Glutamatergic neuron (in vitro differentiated cells): ENCODE measurements around the gene CDC37. TPM values are rescaled to one million over a fixed set of nuclear protein-coding genes. Genes with fewer than 3 reads are reported as not detected.
"Not testable (repeated sequence)": the region's sequence is repeated elsewhere in the genome, so short reads cannot be mapped to it uniquely, and the experiment has no call there.

ENCODE experiments used
- DNase-seq: peaks from one replicate; pipeline ENCODE4 v3.0.0; 2022
- H3K27ac Mint-ChIP-seq: one replicate; pipeline ENCODE4 v1.8.0; 2020; ENCODE audit warnings: mild to moderate bottlenecking, mixed read lengths, inconsistent platforms; ENCODE audit not compliant: unreplicated experiment
- H3K27me3 Mint-ChIP-seq: one replicate; pipeline ENCODE4 v1.8.0; 2020; ENCODE audit warnings: mild to moderate bottlenecking, moderate library complexity, mixed read lengths, inconsistent platforms; ENCODE audit not compliant: unreplicated experiment
- H3K36me3 Mint-ChIP-seq: one replicate; pipeline ENCODE4 v1.8.0; 2020; ENCODE audit warnings: mild to moderate bottlenecking, mixed read lengths, inconsistent platforms; ENCODE audit not compliant: unreplicated experiment
- H3K4me1 Mint-ChIP-seq: one replicate; pipeline ENCODE4 v1.8.0; 2020; ENCODE audit warnings: mild to moderate bottlenecking, low read depth, mixed read lengths, inconsistent platforms; ENCODE audit not compliant: unreplicated experiment
- H3K4me3 Mint-ChIP-seq: one replicate; pipeline ENCODE4 v1.8.0; 2020; ENCODE audit warnings: mild to moderate bottlenecking, mixed read lengths, inconsistent platforms; ENCODE audit not compliant: unreplicated experiment
- H3K9me3 Mint-ChIP-seq: one replicate; pipeline ENCODE4 v1.8.0; 2020; ENCODE audit warnings: mild to moderate bottlenecking, moderate library complexity, mixed read lengths, inconsistent platforms; ENCODE audit not compliant: unreplicated experiment
- total RNA-seq: library from RNA; stranded (reverse); fragmentation: NEBNext Ultra II Directional; extraction: Animal tissue kit (Norgen Biotek cat#: 25700); gene quantifications from one replicate; pipeline ENCODE4 v1.2.1, GENCODE V29; 2021; ENCODE audit not compliant: unreplicated experiment
- TF ChIP-seq, protein P1 (sequence below): fragments of 200-600 bp; sonication (generic); IDR thresholded peaks from one replicate; pipeline ENCODE4 v1.5.0; 2021; ENCODE audit not compliant: partially characterized antibody, unreplicated experiment

CDC37 gene
- total RNA-seq, 1 donor from 2014 or later, result 128 TPM

DNA sequence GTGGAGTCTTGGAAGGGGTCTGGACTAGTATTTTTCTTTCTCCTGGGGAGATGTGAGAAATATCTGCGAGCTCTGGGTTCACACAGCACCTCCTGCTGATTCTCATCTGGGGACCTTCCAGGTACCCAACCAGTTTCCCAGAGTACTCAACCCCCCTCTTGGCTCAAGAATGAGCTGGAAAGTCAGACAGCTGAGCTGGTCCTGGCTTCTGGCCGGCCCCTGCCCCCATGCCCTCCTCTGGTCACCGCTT, 14.8 kb upstream of the CDC37 start:
- Mint-ChIP-seq H3K27me3 (peaks cover 26% of the 10 kb centered on the region), H3K4me1 (peaks cover 25% of the 10 kb centered on the region), H3K36me3 (no peaks in the 10 kb centered on the region), H3K4me3 (peak overlapping the region; percentile 86), H3K9me3 (peaks cover 17% of the 10 kb centered on the region), H3K27ac (peak overlapping the region; percentile 69)
- DNase-seq, result no peak
- TF ChIP-seq, protein P1, sequence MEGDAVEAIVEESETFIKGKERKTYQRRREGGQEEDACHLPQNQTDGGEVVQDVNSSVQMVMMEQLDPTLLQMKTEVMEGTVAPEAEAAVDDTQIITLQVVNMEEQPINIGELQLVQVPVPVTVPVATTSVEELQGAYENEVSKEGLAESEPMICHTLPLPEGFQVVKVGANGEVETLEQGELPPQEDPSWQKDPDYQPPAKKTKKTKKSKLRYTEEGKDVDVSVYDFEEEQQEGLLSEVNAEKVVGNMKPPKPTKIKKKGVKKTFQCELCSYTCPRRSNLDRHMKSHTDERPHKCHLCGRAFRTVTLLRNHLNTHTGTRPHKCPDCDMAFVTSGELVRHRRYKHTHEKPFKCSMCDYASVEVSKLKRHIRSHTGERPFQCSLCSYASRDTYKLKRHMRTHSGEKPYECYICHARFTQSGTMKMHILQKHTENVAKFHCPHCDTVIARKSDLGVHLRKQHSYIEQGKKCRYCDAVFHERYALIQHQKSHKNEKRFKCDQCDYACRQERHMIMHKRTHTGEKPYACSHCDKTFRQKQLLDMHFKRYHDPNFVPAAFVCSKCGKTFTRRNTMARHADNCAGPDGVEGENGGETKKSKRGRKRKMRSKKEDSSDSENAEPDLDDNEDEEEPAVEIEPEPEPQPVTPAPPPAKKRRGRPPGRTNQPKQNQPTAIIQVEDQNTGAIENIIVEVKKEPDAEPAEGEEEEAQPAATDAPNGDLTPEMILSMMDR, result no peak

DNA sequence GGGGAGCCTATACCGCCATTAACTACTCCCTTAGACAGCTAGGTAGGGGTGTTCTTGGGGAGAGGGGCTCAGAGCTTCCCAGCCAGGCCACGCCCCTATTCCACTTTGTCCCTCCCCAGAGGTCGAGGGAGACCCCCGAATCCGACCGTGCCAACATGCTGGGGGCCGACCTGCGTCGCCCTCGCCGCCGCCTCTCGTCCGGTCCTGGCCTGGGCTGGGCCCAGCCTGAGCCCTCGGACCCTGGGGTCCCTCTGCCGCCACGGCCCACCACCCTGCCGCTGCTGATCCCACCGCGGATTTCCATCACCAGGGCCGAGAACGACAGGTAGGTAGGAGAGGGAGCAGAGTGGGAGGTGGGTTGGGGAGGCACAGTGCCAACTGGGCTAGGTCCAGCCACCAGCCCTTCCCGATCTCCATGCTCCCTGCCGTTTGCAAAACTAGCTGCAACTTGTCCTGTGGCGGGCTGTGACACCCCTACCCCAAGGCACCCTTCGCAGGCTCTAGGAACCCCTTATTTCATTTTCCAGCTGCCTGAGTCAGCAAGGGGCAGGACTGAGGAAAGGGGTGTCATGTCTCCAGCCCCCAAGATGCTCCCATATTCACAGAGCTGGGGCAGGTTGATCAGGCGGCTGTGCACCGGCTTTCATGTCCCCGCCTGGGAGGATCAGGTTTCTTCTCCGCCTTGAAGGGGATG, 14.3 kb upstream of the CDC37 start:
- Mint-ChIP-seq H3K27ac (peak overlapping the region; percentile 69), H3K27me3 (peaks cover 26% of the 10 kb centered on the region), H3K4me1 (peaks cover 25% of the 10 kb centered on the region), H3K9me3 (peaks cover 17% of the 10 kb centered on the region), H3K4me3 (peak overlapping the region; percentile 86), H3K36me3 (no peaks in the 10 kb centered on the region)
- TF ChIP-seq, protein P1, result no peak
- DNase-seq, result peak; percentile 59

DNA sequence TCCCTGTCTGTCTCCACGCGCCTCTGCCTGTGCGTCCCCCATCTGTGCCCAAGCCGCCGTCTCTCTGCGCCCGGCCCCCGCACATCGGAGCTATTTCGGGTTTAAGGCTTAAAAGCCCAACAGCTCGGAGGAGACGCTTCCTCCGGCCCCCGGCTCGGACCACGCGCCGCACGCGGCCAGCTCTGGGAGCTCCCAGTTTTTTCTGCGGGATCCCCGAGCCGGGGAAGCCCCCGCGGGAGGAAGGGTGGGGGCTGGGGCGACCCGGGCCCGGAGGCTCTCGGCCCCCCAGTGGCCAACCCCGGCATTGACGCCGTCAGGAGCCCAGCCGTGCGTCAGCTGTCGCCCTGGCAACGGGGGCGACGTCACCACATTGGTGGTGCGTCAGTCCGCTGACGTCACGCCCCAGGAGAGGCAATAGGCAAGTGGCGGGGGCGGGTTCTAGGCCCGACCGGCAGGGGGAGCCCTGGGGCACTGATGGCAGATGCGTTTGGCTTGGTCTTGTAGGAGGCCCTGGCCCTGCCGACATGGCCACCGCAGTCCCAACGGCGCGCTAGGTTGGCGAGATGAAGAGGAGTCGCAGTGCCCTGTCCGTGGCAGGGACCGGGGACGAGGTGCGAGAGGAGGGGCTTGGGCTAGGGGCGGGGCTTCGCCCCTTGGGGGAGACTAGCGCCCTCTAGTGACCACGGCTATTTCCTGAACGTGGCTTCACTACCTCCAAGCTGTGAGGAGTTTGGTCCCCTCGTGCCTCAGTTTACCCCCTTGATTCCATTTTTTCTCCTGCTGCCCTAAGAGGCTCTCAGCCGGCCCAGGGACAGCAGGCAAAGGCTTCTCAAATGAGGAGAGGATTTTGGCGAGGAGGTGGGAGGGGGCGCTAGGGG, 13.3 kb upstream of the CDC37 start:
- Mint-ChIP-seq H3K9me3 (peaks cover 14% of the 10 kb centered on the region), H3K27ac (no peak overlapping the region), H3K4me3 (peak overlapping the region; percentile 78), H3K4me1 (peaks cover 21% of the 10 kb centered on the region), H3K36me3 (no peaks in the 10 kb centered on the region), H3K27me3 (peaks cover 19% of the 10 kb centered on the region)
- TF ChIP-seq, protein P1, result peak; percentile 100
- peak; percentile 96 for DNase-seq

DNA sequence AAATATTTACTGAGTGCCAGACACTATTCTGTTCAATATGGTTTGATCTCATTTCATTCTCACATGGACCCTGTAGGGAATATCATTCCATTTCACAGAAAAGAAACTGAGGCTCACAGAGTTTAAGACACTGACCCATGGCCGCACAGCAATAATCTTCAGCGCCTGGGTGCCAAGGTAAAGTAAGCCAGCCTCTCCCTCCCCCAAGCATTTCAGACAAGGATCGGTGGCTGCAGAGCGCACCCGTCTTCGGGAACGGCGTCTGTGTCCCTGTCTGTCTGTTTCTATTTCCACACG, 12.7 kb upstream of the CDC37 start:
- TF ChIP-seq, protein P1, result no peak
- Mint-ChIP-seq H3K4me1 (peaks cover 16% of the 10 kb centered on the region), H3K36me3 (no peaks in the 10 kb centered on the region), H3K27me3 (peaks cover 14% of the 10 kb centered on the region), H3K4me3 (peak overlapping the region; percentile 78), H3K9me3 (peaks cover 14% of the 10 kb centered on the region), H3K27ac (peak overlapping the region; percentile 70)
- no peak for DNase-seq

DNA sequence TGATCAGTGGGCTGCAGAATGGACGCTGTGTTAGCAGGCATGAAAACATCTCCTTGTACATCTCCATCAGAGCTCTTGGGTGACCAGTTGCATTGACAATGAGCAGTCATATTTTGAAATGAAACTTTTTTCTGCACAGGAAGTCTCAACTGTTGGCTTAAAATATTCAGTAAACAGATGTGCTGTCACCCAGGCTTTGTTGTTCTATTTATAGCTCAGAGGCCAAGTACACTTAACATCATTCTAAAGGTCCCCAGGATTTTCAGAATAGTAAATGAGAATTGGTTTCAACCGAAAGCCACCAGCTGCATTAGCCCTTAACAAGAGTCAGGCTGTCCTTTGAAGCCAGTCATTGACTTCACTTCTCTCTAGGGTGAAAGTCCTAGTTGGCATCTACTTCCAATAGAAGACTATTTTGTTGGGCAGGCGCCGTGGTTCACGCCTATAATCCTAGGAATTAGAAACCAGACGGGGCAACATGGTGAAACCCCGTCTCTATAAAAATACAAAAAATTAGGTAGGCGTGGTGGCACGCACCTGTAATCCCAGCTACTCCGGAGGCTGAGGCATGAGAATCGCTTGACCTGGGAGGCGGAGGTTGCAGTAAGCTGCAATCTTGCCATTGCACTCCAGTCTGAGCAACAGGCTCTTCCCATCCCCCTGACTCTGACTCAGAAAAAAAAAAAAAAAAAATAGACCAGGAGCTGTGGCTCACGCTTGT, 9.1 kb upstream of the CDC37 start:
- no peak for DNase-seq
- Mint-ChIP-seq H3K9me3 (peaks cover 11% of the 10 kb centered on the region), H3K36me3 (no peaks in the 10 kb centered on the region), H3K27ac (no peak overlapping the region), H3K27me3 (peaks cover 7% of the 10 kb centered on the region), H3K4me3 (no peak overlapping the region), H3K4me1 (peaks cover 13% of the 10 kb centered on the region)
- TF ChIP-seq, protein P1, result no peak

DNA sequence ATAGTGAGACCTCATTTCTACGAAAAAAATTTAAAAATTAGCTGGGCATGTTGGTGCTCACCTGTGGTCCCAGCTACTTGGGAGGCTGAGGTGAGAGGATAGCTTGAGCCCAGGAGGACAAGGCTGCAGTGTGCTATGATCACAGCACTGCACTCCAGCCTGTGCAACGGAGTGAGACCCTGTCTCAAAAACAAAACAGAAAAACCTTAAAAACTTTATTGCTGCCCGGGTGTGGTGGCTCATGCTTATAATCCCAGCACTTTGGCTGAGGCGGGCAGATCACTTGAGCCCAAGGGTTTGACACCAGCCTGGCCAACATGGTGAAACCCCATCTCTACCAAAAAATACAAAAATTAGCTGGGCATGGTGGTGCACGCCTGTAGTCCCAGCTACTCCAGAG, 7.9 kb upstream of the CDC37 start:
- not testable (repeated sequence) for H3K27me3 Mint-ChIP-seq, H3K9me3 Mint-ChIP-seq, H3K4me3 Mint-ChIP-seq, H3K36me3 Mint-ChIP-seq, DNase-seq, H3K27ac Mint-ChIP-seq
- H3K4me1 Mint-ChIP-seq, result peaks cover 13% of the 10 kb centered on the region
